RWPE2 (cell line): ENCODE measurements around the gene TEX19.
"Not testable (repeated sequence)": the region's sequence is repeated elsewhere in the genome, so short reads cannot be mapped to it uniquely, and the experiment has no call there.

Experiments
- ATAC-seq: fragments of 200-7000 bp; cut with Tn5 transposase; 3 replicates; pipeline ENCODE4 v1.9.1; 2021; ENCODE audit warnings: low read depth
- DNase-seq: peaks from one replicate; pipeline ENCODE4 v3.0.0-alpha.2; 2020; ENCODE audit warnings: low spot score
- H3K27ac ChIP-seq: fragments of 450-650 bp; 2 replicates; pipeline ENCODE4 v1.5.1; 2017; ENCODE audit warnings: mild to moderate bottlenecking; ENCODE audit not compliant: poor library complexity, severe bottlenecking
- H3K27me3 ChIP-seq: fragments of 250-450 bp; sonication (Bioruptor Pico); 2 replicates; pipeline ENCODE4 v1.5.1; 2021; ENCODE audit warnings: mild to moderate bottlenecking, moderate library complexity; ENCODE audit not compliant: insufficient read depth, poor library complexity, severe bottlenecking
- H3K36me3 ChIP-seq: fragments of 250-450 bp; sonication (Bioruptor Pico); 2 replicates; pipeline ENCODE4 v1.5.1; 2020; ENCODE audit warnings: low read depth, mild to moderate bottlenecking, moderate library complexity
- H3K4me1 ChIP-seq: fragments of 250-450 bp; sonication (Bioruptor Pico); 2 replicates; pipeline ENCODE4 v1.5.1; 2021; ENCODE audit warnings: mild to moderate bottlenecking, moderate library complexity; ENCODE audit not compliant: insufficient read depth, poor library complexity, severe bottlenecking
- H3K4me3 ChIP-seq: fragments of 250-450 bp; sonication (Bioruptor Pico); 2 replicates; pipeline ENCODE4 v1.5.1; 2021; ENCODE audit warnings: mild to moderate bottlenecking, moderate library complexity; ENCODE audit not compliant: severe bottlenecking
- H3K9me3 ChIP-seq: fragments of 250-450 bp; sonication (Bioruptor Pico); 2 replicates; pipeline ENCODE4 v1.5.1; 2021; ENCODE audit warnings: mild to moderate bottlenecking, moderate library complexity; ENCODE audit not compliant: severe bottlenecking
- CTCF ChIP-seq: fragments of 450-650 bp; IDR thresholded peaks from one replicate; pipeline ENCODE4 v1.5.1; 2017; ENCODE audit warnings: mild to moderate bottlenecking, moderate library complexity; ENCODE audit not compliant: poor library complexity, severe bottlenecking

Gene TEX19

GRCh38 chr17:82410014-82410716 lies 51.1 kb downstream of the TEX19 start:
- ATAC-seq = no peak
- Histone ChIP-seq H3K4me3 (no peak overlapping the region), H3K36me3 (peaks cover 4% of the 10 kb centered on the region; the same call in 1 of the 2 replicates), H3K27ac (no peak overlapping the region), H3K9me3 (no peaks in the 10 kb centered on the region), H3K27me3 (no peaks in the 10 kb centered on the region), H3K4me1 (no peaks in the 10 kb centered on the region)
- no peak for TF ChIP-seq CTCF
- peak; percentile 56 for DNase-seq

GRCh38 chr17:82411396-82412053 lies 52.5 kb downstream of the TEX19 start:
- no peaks in the 10 kb centered on the region for H3K9me3 ChIP-seq
- H3K27me3 ChIP-seq = no peaks in the 10 kb centered on the region
- H3K4me3 ChIP-seq = no peak overlapping the region
- H3K4me1 ChIP-seq = no peaks in the 10 kb centered on the region
- no peak for TF ChIP-seq CTCF
- ATAC-seq (no peak), DNase-seq (peak; percentile 62)
- H3K36me3 ChIP-seq = peaks cover 4% of the 10 kb centered on the region; the same call in 1 of the 2 replicates
- no peak overlapping the region for H3K27ac ChIP-seq

GRCh38 chr17:82412081-82412480 lies 53.0 kb downstream of the TEX19 start:
- H3K36me3 ChIP-seq, ATAC-seq, H3K27me3 ChIP-seq, H3K9me3 ChIP-seq, H3K4me3 ChIP-seq, H3K4me1 ChIP-seq, H3K27ac ChIP-seq: not testable (repeated sequence)
- peak; percentile 61 for DNase-seq

GRCh38 chr17:82412535-82413520 lies 53.8 kb downstream of the TEX19 start:
- no peaks in the 10 kb centered on the region for H3K27me3 ChIP-seq
- no peak overlapping the region for H3K27ac ChIP-seq
- no peak for ATAC-seq
- H3K9me3 ChIP-seq = no peaks in the 10 kb centered on the region
- TF ChIP-seq CTCF = no peak
- peaks cover 3% of the 10 kb centered on the region for H3K4me1 ChIP-seq
- H3K4me3 ChIP-seq = no peak overlapping the region
- DNase-seq = peak; percentile 60
- H3K36me3 ChIP-seq = peaks cover 4% of the 10 kb centered on the region; the same call in 1 of the 2 replicates
